NCI-H526 (cell line): ENCODE measurements around the gene APOC3.
A peak's percentile ranks its signal among the peaks of the same experiment; 100 is the strongest.

Experiments used
- DNase-seq, 2 experiments: peaks; one replicate each; lab custom pipeline; 2025; lab: John Stamatoyannopoulos, UW

The APOC3 gene

GRCh38 chr11:116874251-116874650 is 44.5 kb downstream of the APOC3 start:
- DNase-seq = no peak

GRCh38 chr11:116875194-116875593 is 45.5 kb downstream of the APOC3 start:
- no peak for DNase-seq

- DNase-seq = peak in 1 of 2 experiments; percentile 43
Measured at GRCh38 chr11:116876656-116877055, 46.9 kb downstream of the APOC3 start.

- DNase-seq = peak; percentile 80 to 94
Measured at GRCh38 chr11:116879800-116880625, 50.3 kb downstream of the APOC3 start.

GRCh38 chr11:116881143-116881542 is 51.4 kb downstream of the APOC3 start:
- peak in 1 of 2 experiments; percentile 29 for DNase-seq

- no peak for DNase-seq
Measured at GRCh38 chr11:116882386-116882785, 52.7 kb downstream of the APOC3 start.
